C4-2B (cell line): ENCODE measurements around the gene ACAD10.

Experiments
- H3K27ac ChIP-seq: fragments of 450-650 bp; 2 replicates; pipeline ENCODE4 v1.5.1; 2017
- CTCF ChIP-seq: fragments of 450-650 bp; conservative IDR thresholded peaks from 2 replicates; pipeline ENCODE4 v1.5.1; 2017; ENCODE audit warnings: mild to moderate bottlenecking
- ZFX ChIP-seq: fragments of 450-650 bp; IDR thresholded peaks from 2 replicates; pipeline ENCODE4 v1.6.1; 2017

Gene ACAD10

DNA sequence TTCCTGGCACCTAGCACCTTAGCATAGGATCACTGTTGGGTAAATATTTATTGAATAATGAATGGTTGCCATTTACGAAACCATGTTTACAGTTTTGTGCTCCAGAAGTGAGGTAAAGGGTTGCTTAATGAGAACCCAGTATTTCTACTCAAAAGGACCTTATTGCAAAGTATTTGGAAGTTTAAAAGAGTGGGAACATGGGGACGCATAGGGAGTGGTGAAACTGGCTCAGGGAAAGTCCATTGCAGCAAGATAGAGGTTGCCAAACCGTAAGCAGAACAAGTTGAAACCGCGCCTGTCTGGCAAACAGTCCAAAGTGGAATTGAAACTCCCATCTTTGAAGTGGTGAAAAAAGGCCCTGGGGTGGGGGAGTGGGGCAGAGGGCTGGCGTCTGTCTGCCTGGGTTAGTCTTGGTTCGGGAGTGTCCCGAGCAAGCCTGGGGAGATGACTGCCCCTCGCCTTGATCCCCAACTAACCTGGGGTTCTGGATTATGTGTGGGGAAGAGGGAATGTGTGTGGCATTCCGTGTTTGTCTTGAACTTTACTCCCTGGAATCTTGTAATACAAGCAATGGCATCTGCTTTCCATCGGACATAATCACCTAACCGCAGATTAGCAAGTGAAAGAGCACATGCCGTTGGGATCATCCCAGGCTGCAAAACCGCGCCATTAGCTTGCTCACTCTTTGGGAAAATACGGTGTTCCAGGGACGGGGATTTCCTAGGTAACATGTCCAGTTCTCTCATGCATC, 88.1 kb downstream of the ACAD10 start:
- H3K27ac ChIP-seq: peak overlapping the region; percentile 96

DNA sequence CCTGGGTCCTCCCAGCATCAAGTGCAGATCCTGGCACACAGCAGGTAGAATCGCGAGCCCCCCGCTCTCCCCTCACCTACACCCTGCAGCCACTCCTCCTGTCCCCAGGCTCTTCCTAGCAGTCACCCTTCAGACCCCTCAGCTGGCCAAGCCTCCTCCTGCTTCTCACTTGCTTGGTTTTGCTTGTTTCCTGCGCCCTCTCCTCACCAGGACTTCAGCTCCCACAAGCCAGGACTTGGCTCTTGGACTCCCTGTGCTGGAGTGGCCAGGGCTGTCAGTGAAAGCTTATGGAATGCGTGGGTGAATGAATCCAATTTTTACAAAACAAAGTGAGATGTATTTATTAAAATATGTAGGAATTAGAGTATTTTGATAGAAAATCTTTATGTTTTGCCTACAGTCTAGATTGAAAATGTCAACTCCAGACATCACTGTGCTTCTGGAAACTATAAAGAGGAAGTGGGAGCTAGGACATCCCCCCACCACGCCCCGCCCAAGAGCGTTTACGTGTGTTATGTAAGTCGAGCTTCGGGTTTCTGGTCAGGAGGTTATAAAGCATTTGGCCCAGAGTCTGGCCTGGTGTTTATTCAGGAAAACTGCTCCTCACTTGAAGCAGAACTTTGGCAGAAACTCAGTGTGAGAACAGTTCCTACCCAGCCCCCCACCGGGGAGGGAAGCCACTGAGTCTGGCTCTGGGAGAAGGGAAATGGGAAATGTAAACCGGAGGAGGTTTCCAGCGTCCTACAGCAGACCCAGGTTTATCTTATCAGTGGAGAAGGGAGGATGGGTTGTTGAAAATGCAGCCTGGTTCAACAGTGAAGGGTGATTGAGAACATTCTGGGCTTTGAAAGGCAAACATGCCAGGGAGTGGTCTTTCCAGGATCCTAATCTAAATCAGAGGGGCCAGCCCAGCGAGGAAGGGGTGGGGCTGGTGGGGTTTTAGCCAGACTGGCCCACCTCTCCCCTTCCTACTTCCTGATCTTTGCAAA, 89.6 kb downstream of the ACAD10 start:
- H3K27ac ChIP-seq: peak overlapping the region; percentile 96
- TF ChIP-seq CTCF (no peak), ZFX (no peak)

More for the DNA sequence above, 88.1 kb downstream of the ACAD10 start:
- TF ChIP-seq CTCF (no peak), ZFX (no peak)

DNA sequence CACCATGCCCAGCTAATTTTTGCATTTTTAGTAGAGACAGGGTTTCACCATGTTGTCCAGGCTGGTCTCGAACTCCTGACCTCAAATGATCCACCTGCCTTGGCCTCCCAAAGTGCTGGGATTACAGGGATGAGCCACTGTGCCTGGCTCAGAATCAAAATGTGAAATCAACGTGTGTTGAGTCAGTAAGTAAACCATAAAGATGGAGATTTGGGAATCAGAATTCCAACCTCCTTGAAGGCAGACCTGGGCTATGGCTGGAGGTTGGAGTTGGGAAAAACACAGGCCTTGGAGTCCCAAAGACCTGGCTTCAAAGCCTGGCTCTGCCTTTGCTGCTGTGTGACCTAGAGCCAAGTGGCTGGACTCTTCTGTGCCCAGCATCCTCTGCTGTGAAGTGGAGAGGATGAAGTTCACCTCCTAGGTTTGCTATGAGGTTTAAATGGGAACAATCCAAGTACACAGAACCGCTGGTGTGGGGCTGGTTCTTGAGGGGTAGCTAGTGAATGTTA, 91.0 kb downstream of the ACAD10 start:
- H3K27ac ChIP-seq: peak overlapping the region; percentile 96
- TF ChIP-seq ZFX (no peak), CTCF (no peak)

- peak overlapping the region; percentile 96 for H3K27ac ChIP-seq
Observed at GRCh38 chr12:111777345-111778045, 91.6 kb downstream of the ACAD10 start.

GRCh38 chr12:111780166-111780565, 94.3 kb downstream of the ACAD10 start:
- H3K27ac ChIP-seq: no peak overlapping the region
- TF ChIP-seq ZFX (no peak), CTCF (no peak)

More at GRCh38 chr12:111777345-111778045, 91.6 kb downstream of the ACAD10 start:
- TF ChIP-seq ZFX (no peak), CTCF (no peak)

DNA sequence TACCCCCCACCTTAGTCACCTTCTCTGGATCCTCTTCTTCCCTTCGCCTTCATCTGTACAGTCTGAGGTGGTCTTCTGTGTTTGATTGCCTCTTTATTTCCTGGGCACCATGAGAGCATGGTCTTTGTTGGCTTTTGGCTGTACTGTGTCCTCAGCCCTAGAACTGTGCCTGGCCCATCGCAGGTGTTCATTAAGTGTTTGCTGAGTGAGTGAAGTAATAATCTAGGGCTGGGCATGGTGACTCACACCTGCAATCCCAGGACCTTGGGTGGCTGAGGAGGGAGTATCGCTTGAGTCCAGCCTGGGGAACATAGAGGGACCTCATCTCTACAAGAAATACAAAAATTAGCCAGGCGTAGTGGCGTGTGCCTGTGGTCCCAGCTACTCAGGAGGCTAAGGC, 94.8 kb downstream of the ACAD10 start:
- H3K27ac ChIP-seq: no peak overlapping the region
- TF ChIP-seq ZFX: no peak
- TF ChIP-seq CTCF: no peak
